GM19328 (cell line): ENCODE results near the gene MAP1LC3B2.

Experiments
- ATAC-seq: cut with Tn5 transposase; IDR thresholded peaks from one replicate; pipeline ENCODE4 v1.9.1; 2021; ENCODE audit warnings: mild to moderate bottlenecking, moderate library complexity; ENCODE audit not compliant: unreplicated experiment

The MAP1LC3B2 gene

DNA sequence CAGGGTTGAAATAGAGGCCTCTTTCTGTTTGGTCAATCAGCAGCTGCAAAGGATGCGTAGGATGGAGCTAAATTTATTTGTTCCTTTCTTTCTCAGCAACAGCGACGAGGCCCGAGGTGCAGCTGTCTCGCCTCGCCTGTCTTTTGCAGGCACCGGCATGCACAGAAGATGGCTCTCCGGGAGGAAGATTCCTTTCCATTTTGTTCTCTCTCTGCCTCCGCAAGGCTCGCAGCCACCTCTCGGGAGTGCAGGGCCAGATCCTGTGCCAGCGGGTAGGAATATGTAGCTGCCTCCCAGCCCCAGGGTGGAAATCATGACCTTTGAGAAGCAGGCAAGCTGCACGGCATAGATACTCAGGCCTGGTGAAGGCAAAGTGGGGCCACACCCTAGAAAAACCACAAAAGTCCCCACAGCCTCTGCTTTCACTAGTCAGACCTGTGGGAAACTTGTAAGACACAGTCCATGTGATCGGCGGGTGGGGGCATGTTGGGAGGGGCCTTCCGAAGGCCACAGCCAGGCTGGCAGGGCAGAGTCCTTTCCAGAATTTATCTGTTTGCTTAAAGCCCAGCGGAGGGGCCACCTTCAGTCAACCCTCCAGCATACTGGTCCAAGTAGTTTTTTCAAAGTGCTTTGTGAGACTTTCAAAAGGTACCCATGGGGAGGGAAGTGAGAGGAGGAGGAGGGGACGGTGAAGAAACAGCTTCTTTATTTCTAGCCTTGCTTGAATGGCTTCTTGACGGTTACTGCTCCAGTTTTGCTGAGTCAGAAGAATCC is at the start of gene MAP1LC3B2:
Gene MAP1LC3B2 (plus strand): TSS at position 220 of the 774 bp plus-strand sequence. CDS start 16,562 bp downstream, outside the sequence.
- peak; percentile 72 for ATAC-seq

DNA sequence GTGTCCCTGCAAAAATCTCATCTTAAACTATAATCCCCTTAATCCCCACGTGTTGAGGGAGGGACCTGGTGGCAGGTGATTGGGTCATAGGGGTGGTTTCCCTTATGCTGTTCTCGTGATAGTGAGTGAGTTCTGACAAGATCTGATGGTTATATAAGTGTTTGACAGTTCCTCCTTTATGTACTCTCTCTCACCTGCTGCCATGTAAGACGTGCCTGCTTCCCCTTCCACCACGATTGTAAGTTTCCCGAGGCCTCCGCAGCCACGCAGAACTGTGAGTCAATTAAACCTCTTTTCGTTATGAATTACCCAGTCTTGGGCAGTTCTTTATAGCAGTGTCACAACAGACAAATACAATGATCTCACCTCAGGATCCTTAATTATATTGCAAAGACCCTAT is 45.2 kb upstream of the MAP1LC3B2 start:
- no peak for ATAC-seq

DNA sequence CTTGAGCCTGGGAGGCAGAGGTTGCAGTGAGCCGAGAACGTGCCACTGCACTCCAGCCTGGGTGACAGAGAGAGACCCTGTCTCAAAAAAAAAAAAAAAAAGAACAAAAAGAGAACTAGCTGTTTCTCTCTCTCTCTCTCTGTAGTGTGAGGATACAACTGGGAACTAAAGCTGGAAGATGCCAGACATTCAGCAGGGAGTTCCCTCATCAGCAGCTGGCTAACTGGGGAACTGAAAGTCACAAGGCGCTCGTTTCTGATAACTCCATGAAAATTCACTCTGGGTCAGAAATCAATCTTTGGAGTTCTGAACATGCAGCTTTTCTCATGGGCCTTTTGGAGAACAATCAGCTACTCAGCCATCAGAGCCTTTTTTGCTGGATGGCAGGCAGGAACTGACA is 43.5 kb upstream of the MAP1LC3B2 start:
- no peak for ATAC-seq

GRCh38 chr12:116516657-116517056 is 42.5 kb upstream of the MAP1LC3B2 start:
- no peak for ATAC-seq

DNA sequence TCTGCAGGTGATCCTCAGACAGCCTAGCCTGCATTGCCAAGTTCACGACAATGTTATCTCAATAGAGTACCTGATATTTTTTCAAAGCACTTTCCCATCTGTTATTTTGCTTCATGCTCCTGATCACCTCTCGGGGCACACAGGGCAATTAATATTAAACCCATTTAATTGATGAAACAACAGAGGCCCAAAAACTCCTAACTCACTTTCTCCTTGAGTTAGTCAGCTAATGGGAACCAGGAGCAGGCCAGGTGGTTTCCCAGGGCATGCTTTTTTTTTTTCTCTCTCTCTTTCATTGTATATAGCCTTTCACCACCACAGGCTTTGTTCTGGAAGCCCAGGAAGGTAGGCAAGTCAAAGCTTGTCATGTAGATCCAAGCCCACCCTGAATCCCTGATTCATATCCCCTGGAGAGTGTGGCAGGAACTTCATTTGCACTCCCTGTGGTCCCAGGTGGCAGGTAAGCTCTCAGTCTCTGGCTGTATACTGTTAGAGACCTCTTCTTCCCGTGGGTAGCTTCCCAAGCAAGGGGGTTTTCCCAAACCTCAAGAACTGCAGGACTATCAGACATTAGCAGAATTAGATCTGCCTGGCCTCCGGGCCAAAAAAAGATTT is 41.6 kb upstream of the MAP1LC3B2 start:
- ATAC-seq: no peak

DNA sequence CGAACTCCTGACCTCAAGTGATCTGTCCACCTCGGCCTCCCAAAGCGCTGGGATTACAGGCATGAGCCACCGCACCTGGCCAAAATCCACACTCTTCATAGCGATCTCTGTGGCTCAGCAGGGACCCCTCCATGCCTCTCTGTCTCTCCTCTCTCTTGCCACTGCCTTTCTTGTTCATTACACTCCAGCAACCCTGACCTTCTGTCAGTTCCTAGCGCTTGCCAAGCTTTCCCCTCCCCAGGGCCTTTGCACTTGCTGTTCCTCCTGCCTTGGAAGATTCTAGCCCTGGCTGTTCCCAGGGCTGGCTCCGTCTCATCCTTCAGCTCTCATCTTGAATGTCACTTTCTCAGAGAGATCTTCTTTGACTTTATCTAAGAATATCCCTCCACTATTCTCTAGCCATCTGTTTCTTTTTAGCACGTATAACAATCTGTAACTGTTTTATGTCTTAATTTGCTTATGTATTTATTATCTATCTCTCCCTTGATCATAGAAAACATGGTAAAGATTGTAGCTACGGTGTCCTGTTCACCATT is 38.9 kb upstream of the MAP1LC3B2 start:
- ATAC-seq: no peak

- no peak for ATAC-seq
These were observed 38.2 kb upstream of the MAP1LC3B2 start for GRCh38 chr12:116520801-116521471.

DNA sequence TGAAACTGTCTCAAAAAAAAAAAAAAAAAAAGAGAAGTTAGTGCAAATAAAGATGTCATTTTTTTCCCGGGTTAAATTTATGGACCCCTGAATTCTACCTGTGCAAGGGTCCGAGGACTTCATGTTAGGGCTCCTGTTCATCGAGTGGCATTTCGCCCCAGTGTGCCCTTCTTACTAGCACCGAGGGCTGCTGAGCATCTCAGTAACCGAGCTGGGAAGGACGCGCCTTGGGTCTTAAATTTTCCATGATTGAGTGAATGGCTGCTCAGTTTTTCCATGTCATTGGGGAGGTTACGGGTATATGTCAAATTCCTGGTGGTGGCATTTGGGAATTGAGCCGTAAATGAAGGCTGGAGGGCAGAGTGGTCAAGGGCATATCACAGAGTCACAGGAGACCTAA is 34.9 kb upstream of the MAP1LC3B2 start:
- no peak for ATAC-seq

- no peak for ATAC-seq
These were observed 34.2 kb upstream of the MAP1LC3B2 start for GRCh38 chr12:116524964-116525379.

GRCh38 chr12:116525418-116526001 is 33.7 kb upstream of the MAP1LC3B2 start:
- no peak for ATAC-seq

GRCh38 chr12:116528065-116528464 is 31.1 kb upstream of the MAP1LC3B2 start:
- no peak for ATAC-seq

DNA sequence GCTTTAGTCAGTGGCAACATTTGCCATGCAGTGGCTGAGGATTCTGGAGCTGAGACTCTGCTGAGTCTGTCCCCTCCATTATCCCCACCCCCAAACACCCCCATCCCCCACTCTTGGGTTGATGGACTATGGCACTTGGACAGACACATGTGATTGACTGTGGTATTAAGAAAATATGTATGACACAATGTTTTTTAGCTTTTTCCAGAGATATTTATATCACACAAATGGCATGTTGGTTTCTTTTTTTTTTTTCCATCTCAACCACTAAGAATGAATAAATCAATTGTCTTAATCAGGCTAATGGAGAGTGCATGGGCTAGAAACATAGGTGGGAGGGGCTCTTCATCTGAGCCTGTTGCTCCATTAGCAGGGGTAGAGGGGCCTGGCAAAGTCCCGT is 30.7 kb upstream of the MAP1LC3B2 start:
- no peak for ATAC-seq

- ATAC-seq: no peak
These were observed 30.1 kb upstream of the MAP1LC3B2 start for GRCh38 chr12:116529048-116529447.

GRCh38 chr12:116529686-116530085 is 29.5 kb upstream of the MAP1LC3B2 start:
- ATAC-seq: no peak

GRCh38 chr12:116532428-116532827 is 26.8 kb upstream of the MAP1LC3B2 start:
- ATAC-seq: no peak

GRCh38 chr12:116532986-116533342 is 26.2 kb upstream of the MAP1LC3B2 start:
- no peak for ATAC-seq

DNA sequence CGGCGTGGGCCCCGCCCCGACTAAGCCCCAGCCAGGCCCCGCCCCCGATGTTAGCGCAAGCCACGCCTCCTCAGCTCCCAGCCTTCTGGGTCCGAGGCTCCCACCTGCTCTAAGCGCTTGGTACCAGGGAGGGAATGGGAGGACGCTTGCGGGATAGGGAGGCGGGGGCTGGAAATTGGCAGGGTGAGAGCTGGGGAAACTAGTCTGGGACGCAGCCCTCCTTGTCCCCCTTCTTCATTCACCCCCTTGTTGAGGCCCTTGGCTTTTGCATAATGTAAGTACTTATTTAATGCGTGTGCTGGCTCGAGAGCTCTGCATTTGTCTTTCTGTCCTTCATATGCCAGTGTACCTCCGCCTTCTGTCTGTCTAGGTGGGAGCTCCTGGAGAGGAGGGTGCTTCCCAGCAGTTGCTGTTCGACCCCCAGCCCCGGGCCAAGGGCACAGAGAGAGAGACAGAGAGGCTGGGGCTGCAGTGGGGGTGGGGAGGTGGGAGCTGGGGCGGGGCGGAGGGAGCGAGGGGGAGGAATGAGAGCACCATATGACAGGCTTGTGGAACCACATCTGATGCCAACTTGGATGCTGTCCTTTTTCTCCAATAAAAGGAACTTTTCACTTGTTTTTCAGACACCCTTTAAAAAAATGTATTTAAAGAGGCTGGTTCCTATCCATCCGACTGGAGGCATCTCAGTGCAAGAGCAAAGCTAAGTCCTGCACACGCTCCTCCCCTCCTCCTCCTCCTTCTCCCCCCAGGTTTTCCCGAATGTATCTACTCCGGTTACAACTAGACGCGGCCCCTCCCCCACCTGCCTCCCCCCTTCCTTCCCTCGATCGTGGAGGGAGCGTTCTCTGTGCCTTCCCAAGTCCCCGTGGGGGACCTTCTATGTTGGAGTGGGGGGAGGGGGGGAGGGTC is 25.6 kb upstream of the MAP1LC3B2 start:
- peak; percentile 59 for ATAC-seq

GRCh38 chr12:116534311-116535121 is 24.7 kb upstream of the MAP1LC3B2 start:
- no peak for ATAC-seq

DNA sequence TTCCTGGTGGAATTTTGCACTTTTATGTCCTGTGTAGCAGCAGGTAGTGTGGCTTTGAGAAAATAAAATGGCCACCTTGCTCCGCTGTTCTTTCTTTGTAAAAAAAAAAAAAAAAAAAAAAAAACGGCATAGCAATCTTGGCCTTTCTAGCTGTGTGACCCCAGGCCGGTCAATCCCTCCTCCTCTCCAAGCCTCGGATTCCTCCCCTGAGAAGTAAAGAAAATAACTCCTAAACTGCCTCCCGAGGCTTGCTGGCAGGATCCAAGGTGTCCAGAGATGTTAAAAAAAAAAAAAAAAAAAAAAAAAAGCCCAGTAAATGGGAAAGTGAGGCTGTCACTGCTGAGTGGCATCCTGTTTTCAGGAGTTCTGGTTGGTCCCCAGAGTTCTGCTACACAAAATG is 23.9 kb upstream of the MAP1LC3B2 start:
- no peak for ATAC-seq
